Measurements from ENCODE around the gene ARHGEF6. TPM values are rescaled to one million over a fixed set of nuclear protein-coding genes. Genes with fewer than 3 reads are reported as not detected.

ARHGEF6 gene
- total RNA-seq, 1 donor from 2014 or later: 0.98 TPM

GRCh38 chrX:136687457-136687856 is 93.3 kb downstream of the ARHGEF6 start:
- Mint-ChIP-seq H3K4me1 (peaks cover 4% of the 10 kb centered on the region), H3K9me3 (peaks cover 18% of the 10 kb centered on the region), H3K27ac (no peak overlapping the region), H3K27me3 (ENCODE audit: low read depth) (no peaks in the 10 kb centered on the region), H3K36me3 (no peaks in the 10 kb centered on the region), H3K4me3 (no peak overlapping the region)
- no peak for DNase-seq (ENCODE audit: low spot score in 2 of 2, unreplicated experiment in 2 of 2)
- no peak for TF ChIP-seq CTCF (IDR thresholded peaks at IDR 0.05; ENCODE audit: unreplicated experiment)

GRCh38 chrX:136684120-136684519 is 96.6 kb downstream of the ARHGEF6 start:
- peaks cover 16% of the 10 kb centered on the region for H3K9me3 Mint-ChIP-seq
- no peaks in the 10 kb centered on the region for H3K27me3 Mint-ChIP-seq (ENCODE audit: low read depth)
- no peak overlapping the region for H3K27ac Mint-ChIP-seq
- TF ChIP-seq CTCF (IDR thresholded peaks at IDR 0.05; ENCODE audit: unreplicated experiment): no peak
- H3K4me3 Mint-ChIP-seq: no peak overlapping the region
- no peak for DNase-seq (ENCODE audit: low spot score in 2 of 2, unreplicated experiment in 2 of 2)
- H3K36me3 Mint-ChIP-seq: no peaks in the 10 kb centered on the region
- no peaks in the 10 kb centered on the region for H3K4me1 Mint-ChIP-seq

- Mint-ChIP-seq H3K36me3 (no peaks in the 10 kb centered on the region), H3K4me3 (no peak overlapping the region), H3K9me3 (peaks cover 16% of the 10 kb centered on the region), H3K27ac (no peak overlapping the region), H3K4me1 (no peaks in the 10 kb centered on the region), H3K27me3 (ENCODE audit: low read depth) (no peaks in the 10 kb centered on the region)
- no peak for DNase-seq (ENCODE audit: low spot score in 2 of 2, unreplicated experiment in 2 of 2)
- no peak for TF ChIP-seq CTCF (IDR thresholded peaks at IDR 0.05; ENCODE audit: unreplicated experiment)
Observed at GRCh38 chrX:136679531-136679930, 101.2 kb downstream of the ARHGEF6 start.

- no peak for TF ChIP-seq CTCF (IDR thresholded peaks at IDR 0.05; ENCODE audit: unreplicated experiment)
- no peak for DNase-seq (ENCODE audit: low spot score in 2 of 2, unreplicated experiment in 2 of 2)
- H3K4me3 Mint-ChIP-seq: no peak overlapping the region
- peaks cover 24% of the 10 kb centered on the region for H3K9me3 Mint-ChIP-seq
- no peak overlapping the region for H3K27ac Mint-ChIP-seq
- H3K36me3 Mint-ChIP-seq: no peaks in the 10 kb centered on the region
- H3K27me3 Mint-ChIP-seq (ENCODE audit: low read depth): no peaks in the 10 kb centered on the region
- no peaks in the 10 kb centered on the region for H3K4me1 Mint-ChIP-seq
Observed at GRCh38 chrX:136674270-136674985, 106.3 kb downstream of the ARHGEF6 start.

- Mint-ChIP-seq H3K9me3 (peaks cover 22% of the 10 kb centered on the region), H3K27me3 (ENCODE audit: low read depth) (no peaks in the 10 kb centered on the region), H3K4me3 (no peak overlapping the region), H3K27ac (no peak overlapping the region), H3K36me3 (no peaks in the 10 kb centered on the region), H3K4me1 (no peaks in the 10 kb centered on the region)
- DNase-seq (ENCODE audit: low spot score in 2 of 2, unreplicated experiment in 2 of 2): no peak
- no peak for TF ChIP-seq CTCF (IDR thresholded peaks at IDR 0.05; ENCODE audit: unreplicated experiment)
Observed at GRCh38 chrX:136671006-136671610, 109.6 kb downstream of the ARHGEF6 start.
